ENCODE results near the gene DCTN4.
"Not testable (repeated sequence)": the region's sequence is repeated elsewhere in the genome, so short reads cannot be mapped to it uniquely, and the experiment has no call there.

Gene DCTN4

GRCh38 chr5:150778088-150778516 lies 19.3 kb upstream of the DCTN4 start:
- no peak for DNase-seq

- no peak for DNase-seq
These were observed 18.9 kb upstream of the DCTN4 start for GRCh38 chr5:150777685-150778084.

DNA sequence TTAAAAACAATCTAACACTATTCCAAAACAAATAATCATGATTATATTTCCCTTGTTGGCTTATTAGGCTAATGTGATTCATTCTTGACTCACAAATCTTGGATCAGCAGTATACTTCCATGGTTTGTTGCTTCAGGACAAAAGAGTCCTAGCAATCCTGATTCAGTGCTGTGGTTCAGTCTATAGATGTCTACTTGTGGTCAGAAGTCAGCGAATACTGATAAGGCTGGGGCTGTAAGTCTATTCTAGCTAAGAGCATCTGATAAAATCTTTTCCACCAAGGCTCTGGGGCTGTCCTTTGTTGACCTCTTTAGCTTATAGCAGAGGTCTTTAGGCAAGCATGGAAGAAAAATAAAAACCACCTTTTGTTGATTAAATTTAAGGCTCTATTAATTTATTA lies 15.3 kb upstream of the DCTN4 start:
- no peak for DNase-seq

- DNase-seq, result no peak
These were observed 12.4 kb upstream of the DCTN4 start for GRCh38 chr5:150771034-150771795.

DNA sequence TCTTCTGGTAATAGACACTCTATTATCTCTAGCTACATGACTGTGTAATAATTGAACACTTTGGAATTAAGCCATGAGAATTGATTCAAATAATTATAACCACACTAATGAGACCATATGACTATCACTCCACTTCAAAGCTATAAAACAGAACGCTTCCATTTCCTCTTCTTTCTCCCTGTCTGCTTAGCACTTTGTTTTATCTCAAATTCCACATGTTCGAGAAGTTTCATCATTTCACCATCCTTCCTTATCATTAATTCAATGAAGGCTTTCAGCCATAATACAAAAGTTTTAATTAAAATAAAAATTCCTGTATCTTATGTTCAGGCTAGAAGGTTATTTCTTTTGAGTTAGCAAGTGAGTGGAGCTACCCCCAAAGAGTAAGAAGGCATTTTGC lies 7.4 kb upstream of the DCTN4 start:
- no peak for DNase-seq

GRCh38 chr5:150765799-150766169 lies 7.0 kb upstream of the DCTN4 start:
- DNase-seq, result no peak

DNA sequence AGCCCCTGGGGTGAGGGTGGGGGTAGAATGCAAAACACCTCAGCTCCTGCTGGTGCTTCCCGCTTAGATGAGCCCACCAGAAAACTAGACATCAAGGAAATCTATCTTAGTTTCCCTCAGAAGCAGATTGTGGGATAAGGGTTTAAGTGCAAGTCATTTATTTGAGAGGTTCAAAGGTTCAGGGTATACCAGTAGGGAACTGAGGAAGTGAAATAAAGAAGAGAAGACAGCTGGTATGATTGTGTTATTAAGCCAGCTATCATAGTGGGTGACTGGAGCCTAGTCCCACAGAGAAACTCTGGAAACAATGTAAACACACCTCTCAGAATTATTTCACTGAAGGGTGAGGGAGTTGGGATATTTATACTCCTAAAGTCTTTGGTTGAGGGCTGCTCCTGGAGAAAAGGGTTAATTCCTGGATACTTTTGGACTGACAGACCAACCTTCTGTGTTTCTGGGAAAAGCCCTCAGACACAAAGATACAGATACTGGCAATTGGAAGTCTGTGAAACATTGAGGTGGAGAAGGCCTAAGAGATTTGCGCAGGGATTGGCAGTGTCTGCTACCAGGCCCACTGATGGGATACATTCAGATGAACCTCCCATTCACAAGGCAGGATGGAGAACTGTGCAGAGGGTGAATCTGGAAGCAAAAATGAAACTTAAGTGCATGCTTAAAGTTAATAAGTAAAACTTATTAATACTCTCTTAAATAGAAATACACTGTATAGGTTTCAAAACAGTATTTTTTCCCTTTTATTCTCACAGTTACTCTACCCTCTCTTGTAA lies 6.4 kb upstream of the DCTN4 start:
- DNase-seq, result no peak

GRCh38 chr5:150764530-150764929 lies 5.7 kb upstream of the DCTN4 start:
- no peak for DNase-seq

DNA sequence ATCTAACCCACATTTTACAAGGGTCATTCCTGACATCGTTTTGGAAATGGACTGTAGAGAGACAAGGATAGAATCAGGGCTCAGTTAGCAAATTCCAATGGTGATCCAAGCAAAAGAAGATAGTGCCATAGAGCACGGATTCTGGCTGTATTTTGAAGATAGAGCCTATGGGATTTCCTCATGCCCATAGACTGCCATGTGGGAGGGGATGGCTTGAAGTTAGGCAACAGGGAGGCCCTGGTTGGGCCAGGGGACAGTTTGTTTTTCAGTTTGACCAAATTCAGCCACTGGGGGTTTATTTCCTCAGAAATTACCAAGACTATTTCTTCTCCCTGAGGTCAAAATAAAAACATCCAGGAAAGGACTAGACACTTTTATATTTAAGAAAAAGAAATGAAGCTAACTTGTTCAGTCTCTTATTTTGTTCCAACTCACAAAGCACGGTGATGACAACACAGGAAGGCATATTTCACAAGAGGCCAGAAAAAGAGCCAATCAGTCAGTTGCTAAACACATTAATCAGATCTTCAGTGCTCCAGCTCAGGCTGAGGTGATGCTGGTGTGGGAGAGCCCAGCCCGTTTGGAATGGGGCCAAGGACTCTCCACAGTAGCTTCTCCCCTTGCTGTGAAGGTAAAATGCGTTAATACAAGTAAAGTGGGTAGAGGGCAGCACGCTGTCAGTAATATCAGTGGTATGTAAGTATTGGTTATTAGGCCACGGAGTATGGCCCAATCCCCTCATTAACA lies 4.4 kb upstream of the DCTN4 start:
- DNase-seq, result no peak

- DNase-seq, result no peak
These were observed 3.4 kb upstream of the DCTN4 start for GRCh38 chr5:150762211-150762610.

GRCh38 chr5:150759334-150759583 lies 442 bp upstream of the DCTN4 start:
- no peak for DNase-seq

DNA sequence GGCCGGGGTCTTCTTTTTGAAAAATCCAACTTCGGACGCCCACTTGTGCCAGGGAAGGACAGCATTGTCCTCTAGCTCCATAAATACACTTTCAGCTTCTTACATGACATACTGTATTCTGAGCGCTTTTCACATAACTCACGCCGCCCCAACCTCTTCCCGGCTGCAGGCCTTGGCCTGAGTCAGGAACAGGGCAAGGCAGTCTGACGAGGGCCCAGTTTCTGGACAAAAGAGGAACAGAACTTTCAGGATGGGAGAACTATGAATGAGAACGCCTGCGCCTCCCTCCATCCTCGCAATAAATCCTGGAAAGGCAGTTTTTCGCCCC lies 650 bp downstream of the DCTN4 start:
- DNase-seq, result no peak

DNA sequence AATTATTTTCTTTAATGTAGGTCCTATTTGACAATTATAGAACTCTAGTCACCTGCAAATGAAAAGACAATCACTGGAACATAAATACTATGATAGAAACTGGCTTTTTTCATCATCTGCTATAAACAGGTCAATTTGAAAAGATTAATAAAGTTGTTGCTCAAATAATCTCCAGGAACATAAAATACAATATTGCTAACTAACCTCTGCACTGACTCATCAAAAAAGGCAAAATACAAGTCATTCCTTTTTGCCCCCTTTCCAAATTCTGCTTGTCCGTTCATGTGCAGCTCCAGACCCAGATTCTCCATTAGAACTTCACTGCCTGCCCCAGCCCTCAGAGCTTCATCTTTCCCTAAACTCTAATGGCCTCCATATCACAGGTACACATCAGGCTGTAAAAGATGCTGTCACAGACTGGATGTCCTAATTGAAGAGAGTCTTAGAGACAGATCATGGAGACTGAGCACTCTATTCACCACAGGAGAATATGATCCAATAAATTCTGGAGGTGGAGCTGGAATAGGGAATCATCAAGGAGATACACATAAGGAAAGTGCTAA lies 1.6 kb downstream of the DCTN4 start:
- DNase-seq, result no peak

DNA sequence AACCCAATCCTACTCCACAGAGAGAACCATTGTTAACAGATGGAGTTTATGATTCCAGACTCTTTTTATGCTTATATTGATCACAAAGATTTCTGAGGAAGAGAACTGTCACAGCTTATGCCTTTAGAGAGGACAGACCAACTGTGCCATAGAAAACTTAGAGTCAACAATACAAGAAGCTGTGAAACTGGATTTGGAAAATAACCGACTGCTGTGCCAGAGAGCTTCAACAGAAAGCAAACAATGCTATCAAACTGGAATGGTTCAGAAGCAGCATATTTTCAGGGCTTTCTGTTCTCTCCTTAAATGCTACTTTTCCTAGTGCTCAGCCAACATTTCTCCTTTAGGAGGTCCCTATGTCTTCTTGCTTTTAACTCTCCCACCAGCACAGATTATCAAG lies 5.0 kb downstream of the DCTN4 start:
- no peak for DNase-seq

DNA sequence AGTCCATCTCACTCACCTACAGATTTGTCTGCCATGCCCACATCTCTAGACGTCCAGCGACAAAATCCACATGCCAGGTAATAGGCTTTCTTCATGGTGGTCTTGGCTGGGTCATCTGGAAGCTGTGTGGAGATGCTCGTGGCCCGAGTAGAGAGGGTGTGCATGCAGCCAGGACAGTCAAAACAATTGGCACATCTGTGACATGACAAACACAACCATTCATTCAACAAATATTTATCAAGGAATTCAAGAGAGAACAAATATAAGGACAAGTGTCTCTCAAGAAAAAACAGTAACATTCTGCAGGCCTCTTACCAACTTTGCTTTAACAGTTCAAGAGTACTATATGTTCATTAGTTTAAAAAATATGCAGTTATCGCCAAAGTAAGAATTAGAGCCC lies 5.4 kb downstream of the DCTN4 start:
- no peak for DNase-seq

GRCh38 chr5:150751096-150751891 lies 7.5 kb downstream of the DCTN4 start:
- DNase-seq, result no peak

GRCh38 chr5:150750469-150750868 lies 8.3 kb downstream of the DCTN4 start:
- DNase-seq, result no peak

GRCh38 chr5:150743142-150743488 lies 15.7 kb downstream of the DCTN4 start:
- not testable (repeated sequence) for DNase-seq

GRCh38 chr5:150742455-150743141 lies 16.2 kb downstream of the DCTN4 start:
- DNase-seq, result not testable (repeated sequence)

GRCh38 chr5:150740992-150741391 lies 17.8 kb downstream of the DCTN4 start:
- no peak for DNase-seq

DNA sequence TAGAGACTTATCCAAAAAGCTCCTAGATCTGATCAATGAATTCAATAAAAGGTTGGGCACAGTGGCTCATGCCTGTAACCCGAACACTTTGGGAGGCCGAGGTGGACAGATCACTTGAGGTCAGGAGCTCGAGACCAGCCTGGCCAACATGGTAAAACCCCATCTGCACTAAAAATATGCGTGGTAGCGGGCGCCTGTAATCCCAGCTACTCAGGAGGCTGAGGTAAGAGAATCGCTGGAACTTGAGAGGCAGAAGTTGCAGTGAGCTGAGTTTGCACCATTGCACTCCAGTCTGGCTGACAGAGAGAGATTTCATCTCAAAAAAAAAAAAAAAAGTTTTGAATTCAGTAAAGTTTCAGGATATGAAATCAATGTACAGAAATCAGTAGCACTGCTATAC lies 20.0 kb downstream of the DCTN4 start:
- DNase-seq, result no peak

- no peak for DNase-seq
These were observed 24.0 kb downstream of the DCTN4 start for GRCh38 chr5:150734579-150735384.

Measured in activated effector memory CD4-positive, alpha-beta T cell treated with anti-CD3 and anti-CD28 coated beads, Interleukin-2, amount 50 U/mL, for 16 hours (primary cell).